Ovary (tissue), 9 donors: Measurements from ENCODE around the gene NIPBL. TPM values are rescaled to one million over a fixed set of nuclear protein-coding genes. Genes with fewer than 3 reads are reported as not detected.

Experiments used
- DNase-seq, 5 donors: peaks; one replicate each; pipeline ENCODE4 v3.0.0-alpha.2; 2019 to 2020
- H3K27ac ChIP-seq, 2 donors: fragments of 200-600 bp; one replicate each; pipeline versions ENCODE4 v1.5.1 to v1.8.0; 2019 to 2022
- H3K27me3 ChIP-seq: fragments of 200-600 bp; one replicate; pipeline ENCODE4 v1.8.0; 2022
- H3K36me3 ChIP-seq: fragments of 200-600 bp; sonication (generic); one replicate; pipeline ENCODE4 v1.5.1; 2019
- H3K4me1 ChIP-seq: one replicate; pipeline ENCODE4 v1.8.1; 2013; ENCODE audit warnings: mild to moderate bottlenecking, moderate library complexity; ENCODE audit not compliant: insufficient read depth
- H3K4me3 ChIP-seq: fragments of 200-600 bp; sonication (generic); one replicate; pipeline ENCODE4 v1.5.1; 2017
- H3K9me3 ChIP-seq, 2 donors: fragments of 200-600 bp in 1 of 2; sonication (generic) in 1 of 2; one replicate each; pipeline versions ENCODE4 v1.5.1 to v1.8.1; 2013 to 2019; ENCODE audit warnings: mild to moderate bottlenecking in 1 of 2, moderate library complexity in 1 of 2
- EP300 ChIP-seq: sonication (generic); formaldehyde crosslinking; IDR thresholded peaks from one replicate; pipeline ENCODE4 v1.6.1; 2017; ENCODE audit warnings: antibody characterized with exemption
- POLR2A ChIP-seq: fragments of 450-650 bp; IDR thresholded peaks from one replicate; pipeline ENCODE4 v1.6.1; 2017; ENCODE audit warnings: antibody characterized with exemption, mild to moderate bottlenecking, moderate library complexity
- WGBS, 3 donors: extraction: QIAGEN DNeasy Blood & Tissue Kit in 1 of 3; methylation state at CpG; one replicate each; pipeline versions ENCODE4 v1.1.5 to v1.1.7; 2013 to 2017; 5-methylcytosine and 5-hydroxymethylcytosine counted together
- intact Hi-C, 4 donors: fragments of 100-400 bp; cut with DNase I; formaldehyde crosslinking; loops; one replicate each; pipeline versions ENCODE4 v1.11.0 to v1.15.1; 2022 to 2023
- polyA plus RNA-seq, 2 donors: library from polyadenylated mRNA; stranded (reverse); fragments of 200-250 nt in 1 of 2; fragments of 350-450 nt in 1 of 2; fragmentation: Illumina TruSeq in 1 of 2; extraction: RNeasy Lipid Tissue Mini Kit (QIAGEN cat#74804) in 1 of 2; gene quantifications; one replicate each; pipeline ENCODE4 v1.2.3, GENCODE V29; 2013 to 2014
- total RNA-seq, 7 donors: library from RNA; depleted of rRNA in 2 of 7; stranded (reverse); fragments of >200 nt in 2 of 7; fragmentation: NEBNext Ultra II Directional in 3 of 7; extraction: Animal tissue kit (Norgen Biotek cat#: 25700) in 3 of 7; gene quantifications; one replicate each; pipeline versions ENCODE4 v1.1.0 to v1.2.4, GENCODE V29; 2016 to 2023
- TF ChIP-seq, protein P1 (sequence below), 3 donors: fragments of 450-650 bp in 2 of 3; fragments of 200-600 bp in 1 of 3; IDR thresholded peaks; one replicate each; pipeline versions ENCODE4 v1.5.1 to v1.8.0; 2016 to 2022; ENCODE audit warnings: antibody characterized with exemption in 3 of 3, mild to moderate bottlenecking in 1 of 3
- donor health status: DM: no; HTN: no; CAD: no; lungs with moderate emphysema.
- donor health status: DM: no; HTN: no; CAD: no.
- donor health status: Bipolar disorder and iron deficiency.
- donor health status: DM: yes; HTN: yes; CAD: no.
- donor health status: DM: no; HTN: no; CAD: no.
- donor health status: DM: yes; HTN: yes; CAD: no.

NIPBL gene
- total and polyA plus RNA-seq, 9 donors = 20.8 to 73.1 (median 61.7) TPM

DNA sequence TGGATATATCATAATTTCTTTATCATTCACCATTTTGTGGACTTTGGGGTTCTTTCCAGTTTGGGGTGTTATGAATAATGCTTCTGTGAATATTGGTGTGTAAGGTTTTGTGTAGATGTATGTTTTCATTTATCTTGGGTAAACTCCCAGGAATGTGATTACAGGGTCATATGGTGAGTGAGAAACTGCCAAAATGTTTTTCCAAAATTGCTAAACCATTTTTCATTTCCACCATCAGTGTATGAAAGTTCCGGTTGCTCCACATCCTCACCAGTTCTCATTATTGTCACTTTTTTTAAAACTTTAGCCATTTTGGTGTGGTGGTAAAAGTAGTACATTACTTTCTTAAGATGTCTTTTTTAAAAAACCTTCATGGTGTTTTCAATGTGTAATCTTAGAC lies 152.9 kb downstream of the NIPBL start:
- H3K4me1 ChIP-seq = no peaks in the 10 kb centered on the region
- 90 to 92% (median 91%) methylated on average over 1 of the region's 1 CpG for WGBS, 3 donors
- no peaks in the 10 kb centered on the region for H3K9me3 ChIP-seq
- intact Hi-C loops = no loop called here
- no peak for DNase-seq
- H3K4me3 ChIP-seq = no peak overlapping the region
- no peak overlapping the region for H3K27ac ChIP-seq
- H3K36me3 ChIP-seq = no peaks in the 10 kb centered on the region
- TF ChIP-seq, protein P1, sequence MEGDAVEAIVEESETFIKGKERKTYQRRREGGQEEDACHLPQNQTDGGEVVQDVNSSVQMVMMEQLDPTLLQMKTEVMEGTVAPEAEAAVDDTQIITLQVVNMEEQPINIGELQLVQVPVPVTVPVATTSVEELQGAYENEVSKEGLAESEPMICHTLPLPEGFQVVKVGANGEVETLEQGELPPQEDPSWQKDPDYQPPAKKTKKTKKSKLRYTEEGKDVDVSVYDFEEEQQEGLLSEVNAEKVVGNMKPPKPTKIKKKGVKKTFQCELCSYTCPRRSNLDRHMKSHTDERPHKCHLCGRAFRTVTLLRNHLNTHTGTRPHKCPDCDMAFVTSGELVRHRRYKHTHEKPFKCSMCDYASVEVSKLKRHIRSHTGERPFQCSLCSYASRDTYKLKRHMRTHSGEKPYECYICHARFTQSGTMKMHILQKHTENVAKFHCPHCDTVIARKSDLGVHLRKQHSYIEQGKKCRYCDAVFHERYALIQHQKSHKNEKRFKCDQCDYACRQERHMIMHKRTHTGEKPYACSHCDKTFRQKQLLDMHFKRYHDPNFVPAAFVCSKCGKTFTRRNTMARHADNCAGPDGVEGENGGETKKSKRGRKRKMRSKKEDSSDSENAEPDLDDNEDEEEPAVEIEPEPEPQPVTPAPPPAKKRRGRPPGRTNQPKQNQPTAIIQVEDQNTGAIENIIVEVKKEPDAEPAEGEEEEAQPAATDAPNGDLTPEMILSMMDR (IDR thresholded peaks at IDR 0.05) = no peak
- no peak for TF ChIP-seq EP300
- no peaks in the 10 kb centered on the region for H3K27me3 ChIP-seq

DNA sequence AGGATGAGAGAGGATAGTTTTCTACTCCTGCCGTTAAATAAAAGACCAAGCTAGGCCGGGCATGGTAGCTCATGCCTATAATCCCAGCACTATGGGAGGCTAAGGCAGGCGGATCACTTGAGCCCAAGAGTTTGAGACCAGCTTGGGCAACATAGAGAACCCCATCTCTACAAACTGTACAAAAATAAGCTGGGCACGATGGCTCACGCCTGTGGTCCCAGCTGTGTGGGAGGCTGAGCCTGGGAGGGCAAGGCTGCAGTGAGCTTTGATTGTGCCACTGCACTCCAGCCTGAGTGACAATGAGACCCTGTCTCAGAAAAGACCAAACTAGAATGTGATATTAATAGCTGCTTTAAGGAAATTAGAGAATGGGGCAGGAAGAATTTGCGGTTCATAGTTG lies 158.4 kb downstream of the NIPBL start:
- Histone ChIP-seq H3K27ac (no peak overlapping the region), H3K36me3 (no peaks in the 10 kb centered on the region), H3K4me1 (no peaks in the 10 kb centered on the region), H3K9me3 (no peaks in the 10 kb centered on the region), H3K4me3 (no peak overlapping the region), H3K27me3 (no peaks in the 10 kb centered on the region)
- TF ChIP-seq EP300 = no peak
- TF ChIP-seq POLR2A = no peak
- TF ChIP-seq, protein P1 (IDR thresholded peaks at IDR 0.05) = no peak
- 90 to 93% (median 92%) methylated on average over 6 of the region's 6 CpGs for WGBS, 3 donors
- DNase-seq = no peak
- intact Hi-C loops = no loop called here

DNA sequence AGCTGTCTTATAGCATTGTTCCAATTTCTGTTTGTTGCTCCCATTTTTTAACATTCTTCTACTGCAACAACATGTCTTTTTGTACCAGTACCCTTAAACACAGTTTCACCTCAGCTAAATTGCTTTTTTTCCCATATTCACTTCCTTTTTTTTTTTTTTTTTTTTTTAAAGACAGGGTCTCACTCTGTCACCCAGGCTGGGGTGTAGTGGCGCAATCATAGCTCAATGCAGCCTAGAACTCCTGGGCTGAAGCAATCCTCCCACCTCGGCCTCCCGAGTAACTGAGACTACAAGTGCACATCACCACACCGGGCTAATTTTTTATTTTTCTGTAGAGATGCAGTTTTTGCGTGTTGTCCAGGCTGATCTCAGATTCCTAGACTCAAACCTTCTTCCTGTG lies 161.3 kb downstream of the NIPBL start:
- Histone ChIP-seq H3K4me1 (no peaks in the 10 kb centered on the region), H3K27ac (no peak overlapping the region), H3K36me3 (no peaks in the 10 kb centered on the region), H3K9me3 (no peaks in the 10 kb centered on the region), H3K4me3 (no peak overlapping the region), H3K27me3 (no peaks in the 10 kb centered on the region)
- no peak for DNase-seq
- intact Hi-C loops = no loop called here
- TF ChIP-seq, protein P1 (IDR thresholded peaks at IDR 0.05) = no peak
- no peak for TF ChIP-seq EP300
- TF ChIP-seq POLR2A = no peak
- 96 to 98% (median 98%) methylated on average over 5 of the region's 5 CpGs for WGBS, 3 donors

DNA sequence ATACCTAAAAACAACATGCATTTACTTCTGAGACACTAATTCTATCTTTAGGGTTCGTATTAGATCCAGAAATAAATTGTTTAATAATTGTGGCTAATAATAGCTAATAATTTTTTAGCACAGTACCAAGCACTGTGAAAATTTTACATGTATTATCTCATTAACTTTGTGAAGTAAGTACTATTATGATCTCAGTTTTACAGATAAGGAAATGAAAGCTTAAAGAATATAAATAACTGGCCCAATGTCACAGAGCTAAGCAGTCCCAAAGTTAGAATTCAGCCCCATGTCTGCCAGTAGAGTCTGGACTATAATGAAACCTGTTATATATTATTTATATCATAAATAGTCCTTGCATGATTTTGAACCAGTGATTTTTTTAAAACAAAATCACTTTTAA lies 163.3 kb downstream of the NIPBL start:
- Histone ChIP-seq H3K9me3 (no peaks in the 10 kb centered on the region), H3K4me1 (no peaks in the 10 kb centered on the region), H3K4me3 (no peak overlapping the region), H3K27ac (no peak overlapping the region), H3K27me3 (no peaks in the 10 kb centered on the region), H3K36me3 (no peaks in the 10 kb centered on the region)
- DNase-seq = no peak
- intact Hi-C loops = no loop called here
- 87 to 93% (median 88%) methylated on average over 1 of the region's 1 CpG for WGBS, 3 donors
- no peak for TF ChIP-seq EP300
- no peak for TF ChIP-seq POLR2A
- TF ChIP-seq, protein P1 (IDR thresholded peaks at IDR 0.05) = no peak

DNA sequence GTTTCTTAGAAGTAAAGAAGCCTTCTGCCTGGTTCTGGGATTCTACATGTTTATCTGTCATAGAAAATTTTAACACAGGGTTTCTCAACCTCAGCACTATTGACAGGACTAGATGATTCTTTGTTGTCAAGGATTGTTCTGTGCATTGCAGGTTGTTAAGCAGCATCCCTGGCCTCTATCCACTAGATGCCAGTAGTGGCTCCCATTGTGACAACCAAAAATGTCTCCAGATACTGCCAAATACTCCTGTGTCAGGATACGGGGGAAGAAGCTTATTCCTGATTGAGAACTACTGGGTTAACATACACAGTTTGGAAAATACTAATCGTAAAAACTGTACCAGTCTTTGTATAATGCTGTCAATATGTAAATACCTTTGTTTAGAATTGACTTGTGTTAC lies 167.1 kb downstream of the NIPBL start:
- Histone ChIP-seq H3K36me3 (no peaks in the 10 kb centered on the region), H3K4me3 (no peak overlapping the region), H3K4me1 (no peaks in the 10 kb centered on the region), H3K27ac (no peak overlapping the region), H3K9me3 (no peaks in the 10 kb centered on the region), H3K27me3 (no peaks in the 10 kb centered on the region)
- intact Hi-C loops = no loop called here
- TF ChIP-seq, protein P1 (IDR thresholded peaks at IDR 0.05) = no peak
- TF ChIP-seq POLR2A = no peak
- no peak for TF ChIP-seq EP300
- WGBS, 3 donors = 76 to 85% (median 78%) methylated on average over 2 of the region's 2 CpGs
- no peak for DNase-seq
